Measurements from ENCODE around the gene SP5. TPM values are rescaled to one million over a fixed set of nuclear protein-coding genes. Genes with fewer than 3 reads are reported as not detected.
A peak's percentile ranks its signal among the peaks of the same experiment; 100 is the strongest.

The SP5 gene
- total and polyA plus RNA-seq, 5 donors: 0.94 TPM; not detected in 4

DNA sequence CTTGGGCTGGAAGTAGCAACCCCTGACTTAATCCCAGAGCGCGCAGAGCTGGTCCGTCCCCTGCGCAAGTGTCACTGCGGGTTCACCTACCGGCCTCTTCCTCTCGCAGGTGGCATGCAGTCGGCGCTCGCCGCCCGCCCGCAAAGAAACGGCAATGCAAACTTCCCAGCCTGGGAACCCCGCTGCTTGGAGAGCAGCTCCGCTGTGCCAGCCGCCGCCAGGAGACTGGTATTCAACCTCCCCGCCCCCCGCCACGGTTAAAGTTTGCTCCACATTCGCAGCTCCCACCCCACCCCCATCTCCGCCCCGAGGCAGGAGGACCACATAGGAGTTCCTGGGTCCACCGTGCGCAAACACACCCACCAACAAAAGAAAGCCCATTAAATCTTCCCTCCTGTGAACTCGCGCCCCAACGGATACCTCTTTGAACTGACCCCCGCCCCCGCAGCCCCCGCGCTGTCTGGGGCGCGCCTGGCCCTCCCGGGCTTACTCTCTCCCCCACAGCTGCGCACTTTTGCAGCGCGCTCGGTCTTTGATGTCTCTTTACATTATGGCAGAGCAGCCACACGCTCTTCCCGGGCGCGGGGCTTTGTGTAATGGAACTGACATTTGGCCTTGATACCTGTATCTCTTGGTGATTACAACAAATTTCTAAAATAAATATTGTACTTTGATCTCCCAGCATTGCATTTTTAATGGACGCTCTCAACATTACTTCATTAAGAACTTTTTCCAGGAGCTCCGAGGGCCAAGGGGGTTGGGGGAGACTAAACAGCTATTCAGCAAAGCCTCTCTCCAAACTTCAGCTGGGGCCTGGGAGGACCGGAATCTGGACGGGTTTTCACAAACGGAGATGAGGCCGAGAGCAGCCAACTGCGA lies 3.1 kb upstream of the SP5 start:
- no peak for DNase-seq
- ATAC-seq: no peak
- WGBS: 2% methylated on average over 51 of the region's 51 CpGs
- Histone ChIP-seq H3K4me1 (ENCODE audit: control insufficient read depth, insufficient read depth, low read length) (peaks cover 3% of the 10 kb centered on the region), H3K9me3 (ENCODE audit: control insufficient read depth, low read length) (no peaks in the 10 kb centered on the region), H3K4me3 (ENCODE audit: low read length) (no peak overlapping the region), H3K27me3 (ENCODE audit: control insufficient read depth, insufficient read depth) (no peaks in the 10 kb centered on the region), H3K27ac (ENCODE audit: low read length) (no peak overlapping the region)
- intact Hi-C loops (cut with DNase I): loop anchor here in 1 of 4 donors (10.0 kb wide), 1 partner anchor 207 kb away; no protein-coding TSS in a partner anchor

DNA sequence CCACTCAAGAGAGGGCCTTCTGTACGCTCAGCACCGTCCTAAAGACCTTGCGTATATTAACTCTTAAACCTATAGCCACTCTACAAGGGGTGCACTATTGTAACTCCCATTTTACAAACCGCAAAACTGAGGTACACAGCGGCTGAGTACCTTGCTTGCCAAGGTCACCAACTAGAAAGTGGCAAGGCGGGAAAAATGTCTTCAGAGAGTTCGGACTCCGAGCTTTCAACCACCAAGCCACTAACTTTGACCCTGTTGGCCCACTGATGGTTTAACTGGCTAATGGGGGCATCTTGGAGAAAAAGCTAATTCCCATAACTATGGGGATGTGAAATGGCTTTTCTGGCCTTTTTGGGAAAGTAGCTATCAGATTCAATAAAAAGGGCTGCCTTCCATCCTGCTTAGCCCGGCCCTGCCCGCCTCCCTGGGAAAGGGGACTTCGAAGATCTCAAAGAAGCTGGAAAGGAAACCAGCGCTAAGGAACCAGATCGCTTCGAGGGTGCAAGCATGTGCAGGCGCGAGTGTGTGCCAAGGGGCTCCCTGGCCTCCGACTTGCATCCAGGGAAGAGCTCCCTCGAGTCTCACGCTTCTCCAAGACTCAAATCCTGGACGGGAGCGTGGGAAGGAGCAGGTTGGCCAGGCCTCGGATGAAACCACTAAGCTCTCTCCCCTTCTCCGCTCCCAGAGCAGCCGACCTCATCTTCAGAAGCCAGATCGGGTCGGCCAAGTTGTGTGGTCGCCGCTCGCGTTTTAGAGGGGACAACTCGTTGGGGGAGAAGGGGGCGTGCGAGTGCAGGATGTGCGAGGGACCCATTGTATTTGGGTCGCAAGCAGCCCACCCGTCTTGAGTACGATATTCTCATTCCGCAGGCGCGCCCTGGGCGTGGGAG lies 2.2 kb upstream of the SP5 start:
- DNase-seq (peak in 1 of 3 donors; percentile 37), ATAC-seq (no peak)
- Histone ChIP-seq H3K27me3 (ENCODE audit: control insufficient read depth, insufficient read depth) (no peaks in the 10 kb centered on the region), H3K27ac (ENCODE audit: low read length) (no peak overlapping the region), H3K9me3 (ENCODE audit: control insufficient read depth, low read length) (no peaks in the 10 kb centered on the region), H3K4me1 (ENCODE audit: control insufficient read depth, insufficient read depth, low read length) (peaks cover 3% of the 10 kb centered on the region), H3K4me3 (ENCODE audit: low read length) (no peak overlapping the region)
- WGBS: 12% methylated on average over 41 of the region's 41 CpGs
- intact Hi-C loops (cut with DNase I): loop anchor here in 1 of 4 donors (10.0 kb wide), 1 partner anchor 208 kb away; no protein-coding TSS in a partner anchor

DNA sequence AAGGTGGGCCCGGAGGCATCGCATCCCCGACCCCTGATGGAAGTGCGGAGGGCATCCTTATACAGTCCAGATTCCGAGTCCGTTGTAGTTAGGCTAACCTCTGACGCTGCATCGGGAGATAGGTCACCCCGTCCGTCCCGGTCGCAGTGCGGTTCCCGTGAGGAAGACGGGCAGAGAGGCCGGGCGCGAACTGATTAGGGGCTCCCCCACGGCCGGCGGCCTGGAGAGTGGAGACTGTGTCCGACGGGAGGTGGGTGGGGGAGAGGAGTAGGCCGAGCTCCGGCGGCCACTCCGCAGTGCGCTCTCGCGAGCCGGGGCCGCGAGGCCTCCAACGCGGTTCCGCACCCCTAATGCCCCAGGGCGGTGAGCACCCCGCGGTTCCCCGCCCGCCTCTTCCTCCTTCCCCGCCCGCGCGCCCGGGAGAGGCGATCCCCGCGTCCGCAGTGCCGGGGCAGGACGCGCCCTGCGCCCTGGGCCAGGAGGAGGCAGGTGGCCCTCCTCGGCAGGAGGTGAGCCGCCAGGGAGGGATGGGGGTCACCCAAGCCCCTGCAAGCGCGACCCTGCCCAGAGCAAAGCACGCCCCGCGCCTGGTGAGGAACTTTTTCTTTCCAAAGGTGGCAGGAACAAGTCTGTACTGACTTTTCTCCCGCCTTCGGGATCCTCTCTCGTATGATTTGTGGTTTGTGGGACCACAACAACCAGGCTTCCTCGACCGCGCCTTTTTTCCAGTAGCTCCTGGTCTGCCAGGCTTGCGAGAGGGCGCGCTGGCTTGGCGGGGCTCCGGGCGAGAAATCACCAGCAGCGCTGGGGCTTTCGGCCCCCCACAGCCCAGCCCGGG lies 1.4 kb upstream of the SP5 start:
- H3K27me3 ChIP-seq (ENCODE audit: control insufficient read depth, insufficient read depth): no peaks in the 10 kb centered on the region
- H3K4me1 ChIP-seq (ENCODE audit: control insufficient read depth, insufficient read depth, low read length): peaks cover 3% of the 10 kb centered on the region
- peak overlapping the region; percentile 74 for H3K4me3 ChIP-seq (ENCODE audit: low read length)
- peak in 1 of 2 donors; percentile 4 for ATAC-seq
- H3K27ac ChIP-seq (ENCODE audit: low read length): no peak overlapping the region
- intact Hi-C loops (cut with DNase I): loop anchor here in 1 of 4 donors (10.0 kb wide), 1 partner anchor 209 kb away; no protein-coding TSS in a partner anchor
- no peaks in the 10 kb centered on the region for H3K9me3 ChIP-seq (ENCODE audit: control insufficient read depth, low read length)
- DNase-seq: peak in 1 of 3 donors; percentile 29
- WGBS: 1% methylated on average over 76 of the region's 76 CpGs

DNA sequence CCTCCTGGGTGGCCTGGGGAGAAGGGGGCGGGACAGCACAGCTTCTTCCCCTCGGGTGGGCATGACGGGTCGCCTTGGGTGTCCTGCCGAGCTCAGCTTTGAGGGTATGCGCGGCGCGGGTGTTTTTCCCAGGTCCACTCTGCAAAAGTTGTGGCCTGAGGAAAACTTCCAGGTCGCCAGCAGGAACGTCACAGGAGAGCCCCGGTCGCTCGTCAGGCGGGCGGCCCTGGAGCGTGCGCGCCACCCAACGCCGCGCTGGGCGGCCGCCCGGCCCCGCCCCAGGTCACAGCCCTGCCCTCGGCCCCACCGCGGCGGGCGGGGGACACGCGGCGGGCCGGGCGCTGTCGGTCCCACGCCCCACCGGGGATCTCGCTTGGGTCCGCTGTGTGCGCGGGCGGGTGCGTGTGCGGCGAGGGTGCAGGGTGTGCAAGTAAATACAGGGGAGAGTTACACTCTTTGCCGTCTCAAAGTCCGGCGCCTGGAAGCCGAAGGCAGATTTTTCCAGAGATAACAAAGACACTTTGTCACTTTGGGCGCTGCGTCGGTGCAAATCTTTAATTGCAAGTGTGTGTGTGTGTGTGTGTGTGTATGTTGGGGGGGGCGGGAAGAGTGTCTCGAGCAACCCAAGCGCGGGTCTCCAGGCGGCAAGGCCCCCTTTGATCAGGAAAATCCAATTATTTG lies 616 bp upstream of the SP5 start:
- H3K9me3 ChIP-seq (ENCODE audit: control insufficient read depth, low read length): no peaks in the 10 kb centered on the region
- ATAC-seq: peak; percentile 71 to 81
- intact Hi-C loops (cut with DNase I): loop anchor here in 1 of 4 donors (10.0 kb wide), 1 partner anchor 210 kb away; no protein-coding TSS in a partner anchor
- WGBS: 1% methylated on average over 59 of the region's 59 CpGs
- peak overlapping the region; percentile 74 for H3K4me3 ChIP-seq (ENCODE audit: low read length)
- no peaks in the 10 kb centered on the region for H3K27me3 ChIP-seq (ENCODE audit: control insufficient read depth, insufficient read depth)
- H3K27ac ChIP-seq (ENCODE audit: low read length): no peak overlapping the region
- H3K4me1 ChIP-seq (ENCODE audit: control insufficient read depth, insufficient read depth, low read length): peaks cover 3% of the 10 kb centered on the region
- peak; percentile 23 to 67 (median 59) for DNase-seq

DNA sequence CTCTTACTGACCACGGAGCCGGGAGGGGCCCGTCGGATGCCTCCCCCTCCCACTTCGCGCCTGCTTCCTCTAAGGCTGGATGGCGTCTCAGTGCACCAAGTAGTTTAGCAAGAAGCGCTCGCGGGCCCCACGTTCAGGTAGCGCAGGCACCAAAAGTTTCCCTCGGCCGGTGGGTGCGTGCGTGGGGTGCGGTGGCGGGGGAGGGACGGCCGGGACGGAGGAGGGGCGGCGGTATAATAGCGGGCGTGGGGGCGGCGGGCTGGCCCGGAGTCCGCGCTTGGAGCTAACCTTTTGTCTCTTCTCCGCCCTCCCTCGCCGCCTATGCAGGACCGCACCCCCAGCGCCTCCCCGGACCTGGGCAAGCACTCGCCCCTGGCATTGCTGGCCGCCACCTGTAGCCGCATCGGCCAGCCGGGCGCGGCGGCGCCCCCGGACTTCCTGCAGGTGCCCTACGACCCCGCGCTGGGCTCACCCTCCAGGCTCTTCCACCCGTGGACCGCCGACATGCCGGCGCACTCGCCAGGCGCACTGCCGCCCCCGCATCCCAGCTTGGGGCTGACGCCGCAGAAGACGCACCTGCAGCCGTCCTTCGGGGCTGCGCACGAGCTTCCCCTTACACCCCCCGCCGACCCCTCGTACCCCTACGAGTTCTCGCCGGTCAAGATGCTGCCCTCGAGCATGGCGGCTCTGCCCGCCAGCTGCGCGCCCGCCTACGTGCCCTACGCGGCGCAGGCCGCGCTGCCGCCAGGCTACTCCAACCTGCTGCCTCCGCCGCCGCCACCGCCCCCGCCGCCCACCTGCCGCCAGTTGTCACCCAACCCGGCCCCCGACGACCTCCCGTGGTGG lies 1.0 kb downstream of the SP5 start:
- H3K4me3 ChIP-seq (ENCODE audit: low read length): peak overlapping the region; percentile 74
- WGBS: 3% methylated on average over 95 of the region's 95 CpGs
- intact Hi-C loops (cut with DNase I): loop anchor here in 1 of 4 donors (10.0 kb wide), 1 partner anchor 211 kb away; no protein-coding TSS in a partner anchor
- no peak overlapping the region for H3K27ac ChIP-seq (ENCODE audit: low read length)
- ATAC-seq (no peak), DNase-seq (no peak)
- peaks cover 3% of the 10 kb centered on the region for H3K4me1 ChIP-seq (ENCODE audit: control insufficient read depth, insufficient read depth, low read length)
- no peaks in the 10 kb centered on the region for H3K27me3 ChIP-seq (ENCODE audit: control insufficient read depth, insufficient read depth)
- H3K9me3 ChIP-seq (ENCODE audit: control insufficient read depth, low read length): no peaks in the 10 kb centered on the region

DNA sequence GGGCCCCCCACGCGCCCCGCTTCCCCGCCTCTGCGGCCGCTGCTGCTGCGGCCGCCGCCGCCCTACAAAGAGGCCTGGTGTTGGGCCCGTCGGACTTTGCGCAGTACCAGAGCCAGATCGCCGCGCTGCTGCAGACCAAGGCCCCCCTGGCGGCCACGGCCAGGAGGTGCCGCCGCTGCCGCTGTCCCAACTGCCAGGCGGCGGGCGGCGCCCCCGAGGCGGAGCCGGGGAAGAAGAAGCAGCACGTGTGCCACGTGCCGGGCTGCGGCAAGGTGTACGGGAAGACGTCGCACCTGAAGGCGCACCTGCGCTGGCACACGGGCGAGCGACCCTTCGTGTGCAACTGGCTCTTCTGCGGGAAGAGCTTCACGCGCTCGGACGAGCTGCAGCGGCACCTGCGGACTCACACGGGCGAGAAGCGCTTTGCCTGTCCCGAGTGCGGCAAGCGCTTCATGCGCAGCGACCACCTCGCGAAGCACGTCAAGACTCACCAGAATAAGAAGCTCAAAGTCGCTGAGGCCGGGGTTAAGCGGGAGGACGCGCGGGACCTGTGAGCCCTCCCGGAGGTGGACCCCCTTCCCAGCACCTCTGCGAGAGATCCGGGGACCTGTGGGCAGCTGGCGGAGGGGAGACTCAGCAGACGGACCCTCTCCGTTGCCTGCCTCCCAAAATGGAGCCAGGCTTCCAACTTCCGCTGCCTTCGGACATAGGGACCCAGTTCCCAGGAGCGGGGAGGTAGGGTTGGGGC lies 1.9 kb downstream of the SP5 start:
- no peaks in the 10 kb centered on the region for H3K27me3 ChIP-seq (ENCODE audit: control insufficient read depth, insufficient read depth)
- no peak overlapping the region for H3K27ac ChIP-seq (ENCODE audit: low read length)
- H3K9me3 ChIP-seq (ENCODE audit: control insufficient read depth, low read length): no peaks in the 10 kb centered on the region
- DNase-seq (peak; percentile 53 to 72 (median 67)), ATAC-seq (peak; percentile 64)
- intact Hi-C loops (cut with DNase I): loop anchor here in 1 of 4 donors (10.0 kb wide), 1 partner anchor 212 kb away; no protein-coding TSS in a partner anchor
- 6% methylated on average over 74 of the region's 74 CpGs for WGBS
- H3K4me1 ChIP-seq (ENCODE audit: control insufficient read depth, insufficient read depth, low read length): peaks cover 3% of the 10 kb centered on the region
- H3K4me3 ChIP-seq (ENCODE audit: low read length): peak overlapping the region; percentile 74

DNA sequence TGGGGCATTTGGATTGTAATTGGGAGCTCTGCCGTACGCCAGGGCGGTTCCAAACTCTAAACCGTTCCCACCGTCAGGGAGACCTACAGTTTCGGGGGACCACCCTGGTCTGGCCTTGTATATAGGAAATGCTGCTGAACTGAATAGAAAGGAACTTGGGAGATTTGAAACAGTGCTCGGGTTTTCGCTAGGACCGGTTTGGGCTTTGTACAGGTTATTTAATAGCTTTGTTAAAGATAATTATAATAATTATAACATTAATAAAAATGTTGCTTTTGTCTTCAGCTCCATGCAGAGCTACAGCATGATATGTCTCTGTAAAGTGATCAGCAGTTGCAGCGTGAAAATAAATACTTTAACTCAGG lies 2.4 kb downstream of the SP5 start:
- no peak for ATAC-seq
- Histone ChIP-seq H3K27ac (ENCODE audit: low read length) (no peak overlapping the region), H3K4me3 (ENCODE audit: low read length) (no peak overlapping the region), H3K4me1 (ENCODE audit: control insufficient read depth, insufficient read depth, low read length) (peaks cover 3% of the 10 kb centered on the region), H3K9me3 (ENCODE audit: control insufficient read depth, low read length) (no peaks in the 10 kb centered on the region), H3K27me3 (ENCODE audit: control insufficient read depth, insufficient read depth) (no peaks in the 10 kb centered on the region)
- WGBS: 27% methylated on average over 10 of the region's 10 CpGs
- no peak for DNase-seq
- intact Hi-C loops (cut with DNase I): loop anchor here in 1 of 4 donors (10.0 kb wide), 1 partner anchor 213 kb away; no protein-coding TSS in a partner anchor

DNA sequence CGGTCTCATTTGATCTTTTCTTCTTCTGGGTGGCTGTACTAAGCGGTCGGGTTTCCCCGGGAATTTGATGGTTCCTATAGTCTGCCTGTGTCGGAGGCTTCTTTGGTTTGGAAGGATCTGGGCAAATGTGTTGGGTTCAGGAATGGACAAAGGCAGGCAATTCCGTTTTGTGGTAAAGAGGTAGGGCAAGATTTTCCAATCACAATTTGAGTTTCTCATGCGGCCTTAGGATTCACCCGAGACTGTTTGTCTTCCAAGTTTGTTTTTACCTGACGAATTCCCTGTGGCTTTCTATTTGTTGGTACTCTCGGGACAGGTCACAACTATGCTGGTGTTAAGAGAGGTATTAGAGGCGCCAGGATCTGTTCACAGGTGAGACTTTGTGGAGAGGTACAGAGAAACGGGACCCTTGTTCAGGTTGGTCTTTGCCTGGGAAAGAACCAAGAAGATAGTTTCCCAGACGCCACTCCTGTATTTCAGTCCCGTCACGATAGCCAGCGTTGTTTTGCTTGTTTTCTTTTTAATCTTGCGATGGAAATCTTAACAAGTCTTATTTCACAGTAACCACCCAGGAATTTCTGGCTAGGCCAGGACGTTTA lies 3.0 kb downstream of the SP5 start:
- Histone ChIP-seq H3K27me3 (ENCODE audit: control insufficient read depth, insufficient read depth) (no peaks in the 10 kb centered on the region), H3K4me3 (ENCODE audit: low read length) (no peak overlapping the region), H3K4me1 (ENCODE audit: control insufficient read depth, insufficient read depth, low read length) (peaks cover 3% of the 10 kb centered on the region), H3K27ac (ENCODE audit: low read length) (no peak overlapping the region), H3K9me3 (ENCODE audit: control insufficient read depth, low read length) (no peaks in the 10 kb centered on the region)
- DNase-seq: no peak
- ATAC-seq: no peak
- WGBS: 38% methylated on average over 18 of the region's 18 CpGs
- intact Hi-C loops (cut with DNase I): loop anchor here in 1 of 4 donors (10.0 kb wide), 1 partner anchor 213 kb away; no protein-coding TSS in a partner anchor
